Non-pigmented ciliary epithelial cell (primary cell): ENCODE results near the gene CYS1.
"Not testable (repeated sequence)": the region's sequence is repeated elsewhere in the genome, so short reads cannot be mapped to it uniquely, and the experiment has no call there.

Experiments used
- DNase-seq: peaks from one replicate; pipeline ENCODE4 v3.0.0-alpha.2; 2010; ENCODE audit warnings: low read depth

The CYS1 gene

DNA sequence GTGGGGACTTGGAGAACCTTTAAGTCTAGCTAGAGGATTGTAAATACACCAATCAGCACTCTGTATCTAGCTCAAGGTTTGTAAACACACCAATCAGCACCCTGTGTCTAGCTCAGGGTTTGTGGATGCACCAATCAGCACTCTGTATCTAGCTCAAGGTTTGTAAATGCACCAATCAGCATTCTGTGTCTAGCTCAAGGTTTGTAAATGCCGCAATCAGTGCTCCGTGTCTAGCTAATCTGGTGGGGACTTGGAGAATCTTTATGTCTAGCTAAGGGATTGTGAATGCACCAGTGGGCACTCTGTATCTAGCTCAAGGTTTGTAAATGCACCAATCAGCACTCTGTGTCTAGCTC is 11.7 kb upstream of the CYS1 start:
- DNase-seq = not testable (repeated sequence)

DNA sequence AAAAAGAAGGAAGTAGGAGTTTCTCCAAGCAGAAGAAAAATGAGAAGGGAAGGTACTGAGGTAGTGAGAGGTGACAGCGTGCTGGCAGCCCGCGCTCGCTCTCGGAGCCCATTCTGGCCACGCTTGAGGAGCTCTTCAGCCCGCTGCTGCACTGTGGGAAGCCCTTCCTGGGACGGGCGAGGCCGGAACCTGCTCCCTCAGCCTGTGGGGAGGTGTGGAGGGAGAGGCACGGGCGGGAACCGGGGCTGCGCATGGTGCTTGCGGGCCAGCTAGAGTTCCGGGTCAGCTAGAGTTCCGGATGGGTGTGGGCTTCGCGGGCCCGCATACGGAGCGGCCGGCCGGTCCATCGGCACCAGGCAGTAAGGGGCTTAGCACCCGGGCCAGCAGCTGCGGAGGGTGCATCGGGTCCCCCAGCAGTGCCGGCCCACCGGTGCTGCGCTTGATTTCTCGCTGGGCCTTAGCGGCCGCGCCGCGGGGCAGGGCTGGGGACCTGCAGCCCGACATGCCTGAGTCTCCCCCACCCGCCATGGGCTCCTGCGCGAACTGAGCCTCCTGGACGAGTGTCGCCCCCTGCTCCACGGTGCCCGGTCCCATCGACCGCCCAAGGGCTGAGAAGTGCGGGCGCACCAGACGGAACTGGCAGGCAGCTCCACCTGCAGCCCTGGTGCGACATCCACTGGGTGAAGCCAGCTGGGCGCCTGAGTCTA is 11.1 kb upstream of the CYS1 start:
- no peak for DNase-seq

DNA sequence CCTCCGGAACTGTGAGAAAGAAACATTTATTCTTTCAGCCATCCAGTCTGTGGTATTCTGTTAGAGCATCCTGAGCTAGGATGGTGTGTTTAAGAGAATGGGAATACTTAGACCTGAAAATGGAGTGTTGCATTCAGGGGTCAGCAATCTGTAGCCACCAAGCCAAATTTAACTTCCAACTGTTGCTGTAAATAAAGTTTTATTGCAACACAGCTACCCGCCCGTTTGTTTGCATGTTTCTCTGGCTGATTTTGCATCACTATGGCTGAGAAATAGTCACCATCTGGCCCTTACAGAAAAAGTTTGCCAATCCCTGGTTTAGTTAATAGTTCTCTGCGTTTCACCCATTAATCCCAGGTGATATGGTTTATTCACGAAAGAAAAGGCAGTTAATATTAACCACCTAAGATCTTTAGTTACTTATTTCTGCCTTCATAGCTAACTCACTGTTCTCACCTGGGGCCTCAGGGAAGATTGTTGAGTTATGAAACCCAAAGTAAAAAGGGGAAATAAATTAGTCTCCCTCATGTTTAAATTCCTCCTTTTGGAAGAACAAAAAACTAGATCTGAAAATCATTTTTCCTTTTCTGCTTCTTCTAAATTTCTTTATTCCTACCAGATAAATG is 9.5 kb upstream of the CYS1 start:
- DNase-seq = no peak

DNA sequence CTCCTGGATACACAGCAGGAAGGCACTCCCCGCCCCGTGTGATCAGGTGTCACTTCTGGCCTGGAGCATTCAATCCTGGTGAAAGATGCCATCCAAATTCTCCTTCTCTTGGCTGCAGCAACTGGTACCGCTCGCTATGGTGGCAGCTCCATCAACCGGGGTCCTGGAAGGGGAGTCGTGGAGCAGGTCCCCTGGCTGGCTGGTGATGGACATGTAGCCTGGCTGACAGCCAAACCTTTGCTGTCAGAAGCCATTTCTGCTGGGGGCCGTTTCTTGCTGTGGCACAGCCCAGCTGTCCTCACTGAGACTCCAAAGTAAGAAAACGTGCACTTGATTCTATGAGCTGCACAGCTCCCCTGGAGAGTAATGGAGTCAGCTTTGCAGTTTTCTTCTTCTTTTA is 7.1 kb upstream of the CYS1 start:
- DNase-seq = no peak

DNA sequence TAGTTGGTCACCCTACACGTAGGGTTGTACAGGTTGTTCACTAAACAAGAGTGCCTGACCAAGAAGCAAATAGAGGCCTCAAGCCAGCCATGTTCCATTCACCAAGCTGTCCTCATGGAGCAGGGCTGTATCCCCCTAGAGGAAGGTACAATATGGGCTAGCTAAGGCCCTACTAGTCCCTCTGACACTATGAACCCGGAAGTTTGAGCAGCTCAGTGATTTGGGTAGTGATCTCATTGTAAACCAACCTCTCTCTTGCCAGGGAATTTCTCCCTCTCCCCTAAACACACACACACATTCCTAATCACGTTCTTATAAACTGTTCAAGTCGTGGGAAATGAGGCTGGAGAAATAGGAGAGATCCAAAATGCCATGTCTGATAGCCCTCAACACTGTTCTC is 6.7 kb upstream of the CYS1 start:
- DNase-seq = no peak

DNA sequence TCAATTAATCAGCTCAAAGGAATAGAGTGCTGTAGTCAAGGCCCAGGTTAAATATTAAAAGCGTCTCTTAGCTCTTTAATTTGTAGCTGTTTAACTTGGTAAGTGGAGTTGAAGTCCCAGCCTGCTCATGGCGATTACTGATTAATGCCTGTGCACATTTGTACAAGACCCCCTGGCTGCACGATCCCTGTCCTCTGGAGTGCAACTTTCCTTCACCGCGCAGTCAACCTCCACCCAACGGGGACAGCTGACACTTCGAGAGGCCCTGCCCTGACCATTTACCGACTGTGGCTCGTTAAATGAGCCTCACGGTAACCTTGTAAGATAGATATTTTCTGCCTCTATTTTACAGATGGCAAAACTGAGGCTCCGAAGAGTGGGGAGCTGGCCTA is 5.5 kb upstream of the CYS1 start:
- no peak for DNase-seq

DNA sequence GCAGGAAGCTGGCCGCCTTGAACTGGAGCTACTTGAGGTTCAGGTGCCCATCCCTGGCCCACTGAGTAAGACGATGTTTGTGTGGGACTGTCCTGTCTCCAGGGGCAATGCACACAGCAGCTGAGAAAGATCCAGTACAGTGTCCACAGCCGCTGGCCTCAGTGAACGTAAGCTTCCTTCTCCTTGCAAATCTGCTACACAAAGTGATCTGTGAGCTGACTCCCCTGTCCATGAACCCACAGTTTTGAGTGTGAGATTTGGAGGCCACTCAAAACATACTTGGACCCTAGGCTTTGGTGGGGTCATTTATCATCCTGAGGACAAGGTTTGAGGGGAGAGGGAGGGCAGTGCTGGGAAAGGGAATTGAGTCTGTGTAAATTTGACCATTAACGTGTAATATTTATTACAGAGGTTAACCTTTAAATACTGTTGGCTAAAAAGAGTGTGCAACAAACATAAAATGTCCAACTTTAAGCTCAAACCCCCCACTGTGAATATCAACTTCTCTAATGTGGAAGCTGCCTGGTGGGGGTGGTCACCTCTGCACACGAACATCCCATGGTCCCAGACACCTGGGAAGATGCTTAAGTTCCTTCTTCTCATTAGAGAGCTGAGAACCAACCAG is 4.9 kb upstream of the CYS1 start:
- no peak for DNase-seq

DNA sequence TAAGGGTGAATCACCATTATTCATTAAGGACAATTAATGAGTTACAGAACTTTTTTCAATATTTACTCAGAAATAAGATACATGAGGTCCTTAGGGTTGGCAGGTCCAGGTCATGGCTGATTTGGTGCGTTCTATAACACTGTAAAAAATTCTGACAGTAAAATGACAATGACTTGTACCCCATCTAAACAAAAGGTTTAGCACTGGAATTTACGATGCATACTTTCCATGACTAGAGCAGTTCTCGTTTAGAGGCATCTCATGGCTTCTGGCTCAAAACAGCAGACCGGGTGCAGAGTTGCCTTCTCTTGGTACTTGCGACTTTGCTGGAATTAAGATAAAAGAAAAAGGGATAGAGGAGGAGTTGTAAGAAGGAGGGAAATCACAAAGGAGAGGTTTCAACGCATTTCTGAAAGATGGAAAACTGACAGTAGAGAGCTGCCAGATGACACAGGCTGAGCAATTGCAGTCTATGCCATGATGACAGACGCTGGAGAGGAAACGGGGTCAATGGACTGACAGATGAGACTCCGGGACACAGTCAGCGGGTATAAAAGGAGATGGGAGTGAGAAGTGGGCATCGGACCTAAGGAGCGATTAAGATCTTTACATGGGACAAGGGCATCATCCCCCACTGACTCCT is 4.1 kb upstream of the CYS1 start:
- DNase-seq = no peak

DNA sequence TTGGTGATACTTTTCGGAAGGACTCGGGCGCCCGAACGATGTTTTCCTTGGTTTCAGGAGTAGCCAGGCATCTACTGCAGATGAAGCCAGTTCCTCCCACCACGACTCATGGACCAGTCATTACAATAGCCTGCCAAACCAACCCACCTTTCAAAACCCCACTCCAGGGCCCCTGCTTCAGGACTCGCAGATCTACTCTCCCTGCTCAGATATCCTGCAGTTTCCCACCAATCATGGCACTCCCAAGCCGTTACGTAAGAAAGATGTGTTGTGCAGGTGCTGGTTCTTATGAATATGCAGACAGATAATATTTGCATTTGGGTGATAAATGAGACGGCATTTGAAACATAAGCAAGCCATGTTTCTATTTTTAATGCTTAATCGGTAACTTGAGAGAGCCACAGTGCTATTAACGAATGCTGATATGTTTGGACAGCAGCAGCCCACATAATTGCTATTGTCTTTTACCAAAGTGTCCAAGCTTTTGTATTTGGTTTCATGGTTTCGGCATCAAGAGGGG is 3.5 kb upstream of the CYS1 start:
- no peak for DNase-seq

DNA sequence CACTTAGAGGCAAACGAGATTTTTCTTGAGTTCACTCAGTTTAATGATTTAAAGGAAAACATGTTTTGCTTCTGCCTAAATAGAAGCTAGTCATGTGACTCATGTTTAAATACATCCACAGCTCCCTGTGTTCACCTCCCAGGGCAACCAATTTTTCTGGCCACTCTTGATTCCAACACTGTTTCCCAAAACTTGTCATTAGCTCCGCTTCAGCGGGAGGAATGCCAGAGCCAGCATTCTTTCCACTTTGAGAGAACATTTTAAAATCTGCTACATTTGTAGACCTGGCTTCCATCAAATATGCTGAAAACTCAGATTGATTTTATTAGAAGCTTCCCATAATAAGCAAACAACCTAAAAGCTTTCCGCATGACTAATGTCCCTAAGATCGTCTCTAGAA is 2.8 kb upstream of the CYS1 start:
- no peak for DNase-seq

DNA sequence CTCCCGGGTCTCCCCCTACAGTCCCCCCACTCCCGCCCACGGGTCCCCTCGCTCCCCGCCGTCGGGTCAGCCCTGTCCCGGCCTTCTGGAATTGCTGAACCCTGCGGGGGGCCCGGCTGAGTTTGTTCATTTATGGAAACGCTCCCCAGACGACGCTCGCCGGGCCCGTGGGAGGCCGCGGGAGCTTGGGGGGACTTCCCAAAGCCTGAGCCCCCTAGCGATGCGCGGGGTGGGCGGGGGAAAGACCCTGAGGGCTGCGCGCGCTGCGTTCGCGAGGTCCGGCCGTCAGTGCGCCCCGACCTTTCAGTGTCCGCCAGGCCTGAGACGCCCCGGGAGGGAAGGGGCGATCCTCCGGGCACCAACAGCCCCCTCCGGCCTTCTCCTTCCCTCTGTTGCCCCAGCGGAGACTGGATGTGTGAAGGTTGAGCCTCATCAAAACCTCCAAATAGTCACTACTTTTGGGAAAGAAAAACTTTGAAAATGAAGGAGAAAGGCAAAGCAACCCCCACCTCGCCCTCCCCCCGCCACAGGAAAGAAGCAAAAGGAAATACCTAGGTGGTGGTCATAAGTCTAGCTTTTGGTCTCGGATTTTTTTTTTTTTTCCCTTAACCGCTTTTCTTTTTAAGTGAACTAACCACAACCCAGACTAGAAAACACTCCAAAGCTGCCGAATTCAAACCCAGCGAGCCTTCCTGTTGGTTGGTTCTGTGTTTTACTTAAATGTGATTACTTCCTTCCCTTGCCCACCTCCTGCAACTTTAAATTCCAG is 509 bp upstream of the CYS1 start:
- no peak for DNase-seq

DNA sequence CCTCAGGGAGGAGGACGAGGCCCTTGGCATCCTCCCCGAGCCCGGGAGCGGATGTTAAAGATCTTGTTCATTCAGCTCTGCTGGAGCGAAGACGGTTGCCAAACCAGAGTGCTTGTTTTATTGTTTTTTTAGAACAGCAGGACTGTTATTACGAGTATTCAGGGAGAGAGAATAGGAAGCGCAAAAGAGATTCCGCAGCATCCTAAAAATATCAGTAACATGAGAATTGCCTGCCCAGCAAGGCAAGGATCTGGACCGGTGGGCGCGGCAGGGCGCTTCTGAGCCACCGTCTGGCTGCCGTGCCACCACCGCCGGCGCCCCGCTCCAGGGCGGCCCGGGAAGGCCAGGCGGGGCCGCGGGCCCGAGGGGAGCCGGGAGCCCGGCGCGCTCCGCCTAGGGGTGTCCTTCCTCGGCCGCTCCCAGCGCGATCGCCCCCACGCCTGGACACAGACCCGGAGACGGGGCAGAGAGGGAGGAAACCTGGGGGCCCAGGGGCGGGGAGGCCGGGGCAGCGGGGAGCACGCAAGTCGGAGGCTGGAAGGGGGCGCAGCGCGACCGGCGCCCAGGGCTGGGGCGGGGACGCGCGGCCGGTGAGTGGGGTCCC is 843 bp downstream of the CYS1 start:
- no peak for DNase-seq

DNA sequence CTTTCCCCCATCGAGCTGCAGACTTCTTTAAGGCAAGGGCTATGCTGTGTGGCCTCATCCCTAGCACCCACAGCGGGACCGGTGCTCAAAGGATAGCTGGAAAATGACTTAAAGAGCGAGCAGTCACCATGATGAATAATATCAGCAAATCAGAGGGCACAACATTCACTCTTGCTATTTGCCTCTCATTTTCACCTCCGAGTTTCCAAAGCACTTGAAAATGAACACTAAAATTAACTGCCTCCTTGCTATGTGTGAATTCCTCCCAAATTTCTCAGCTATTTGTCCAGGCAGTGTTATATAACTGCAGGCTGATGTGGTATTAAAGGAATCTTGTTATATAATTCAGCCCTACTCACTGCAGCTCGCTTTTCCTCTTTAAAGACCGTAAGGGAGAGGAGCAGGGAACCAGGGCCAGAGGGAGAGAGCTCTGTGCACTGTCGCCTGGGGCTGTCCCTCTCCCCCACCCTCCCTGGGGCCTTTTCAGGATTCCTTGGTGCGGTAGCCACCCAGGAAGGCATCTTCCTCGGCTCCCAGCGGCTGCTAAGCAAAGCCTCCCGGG is 1.4 kb downstream of the CYS1 start:
- no peak for DNase-seq

DNA sequence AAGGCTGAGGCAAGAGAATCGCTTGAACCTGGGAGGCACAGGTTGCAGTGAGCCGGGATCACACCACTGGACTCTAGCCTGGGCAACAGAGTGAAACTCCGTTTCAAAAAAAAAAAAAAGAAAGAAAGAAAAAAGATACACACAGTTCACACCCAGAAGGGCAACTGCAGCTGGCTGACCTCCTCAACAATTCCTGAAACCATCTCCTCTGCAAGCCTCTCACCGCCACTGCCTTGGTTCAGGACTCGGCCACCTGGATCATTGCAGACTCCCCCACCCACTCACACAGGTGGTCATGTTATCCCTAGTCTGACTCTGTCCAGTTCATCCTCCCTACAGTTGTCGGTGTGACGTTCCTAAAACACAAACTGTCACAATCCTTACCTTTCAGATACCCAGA is 2.2 kb downstream of the CYS1 start:
- no peak for DNase-seq

DNA sequence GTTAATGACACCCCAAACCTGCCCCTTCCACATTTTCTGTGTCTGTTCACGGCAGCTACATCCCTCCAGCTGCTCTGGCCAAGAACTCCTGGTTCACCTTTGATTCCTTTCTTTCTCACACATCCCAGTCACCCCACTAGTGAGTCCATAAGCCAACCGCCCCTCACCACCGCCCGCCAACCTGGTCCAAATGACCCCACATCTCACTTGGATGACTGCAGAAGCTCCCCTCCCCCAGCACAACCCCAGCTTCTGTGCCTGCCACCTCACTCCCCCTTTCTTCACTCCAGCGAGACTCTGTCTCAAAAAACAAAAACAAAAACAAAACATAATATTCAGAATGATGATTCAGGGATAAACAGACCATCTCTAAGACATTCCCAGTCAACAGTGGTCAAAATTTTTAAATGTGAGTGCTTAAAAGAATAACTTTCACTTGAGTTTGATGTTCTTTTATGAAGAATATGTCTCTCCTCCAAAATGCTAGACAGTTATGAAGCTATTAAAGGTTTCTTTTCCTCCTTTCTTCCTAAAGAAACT is 3.2 kb downstream of the CYS1 start:
- DNase-seq = no peak

DNA sequence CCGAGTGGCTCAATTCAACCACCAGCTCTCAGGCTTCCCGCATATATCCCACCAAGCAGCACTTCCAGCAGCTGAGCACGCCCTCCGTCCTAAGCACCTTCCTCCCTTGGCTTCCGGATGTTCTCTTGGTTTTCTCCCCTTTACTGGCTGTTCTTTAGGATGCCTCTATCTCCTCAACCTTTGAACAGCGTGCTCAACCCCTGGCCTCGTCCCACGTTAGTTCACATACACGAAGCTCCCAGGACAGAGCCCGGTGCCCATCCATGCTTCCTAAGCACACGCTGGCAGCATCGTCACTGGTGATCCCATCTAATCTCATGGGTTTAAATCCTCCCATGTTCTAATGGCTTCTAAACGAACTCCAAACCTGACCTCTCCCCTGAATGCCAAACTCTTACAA is 3.7 kb downstream of the CYS1 start:
- DNase-seq = no peak

DNA sequence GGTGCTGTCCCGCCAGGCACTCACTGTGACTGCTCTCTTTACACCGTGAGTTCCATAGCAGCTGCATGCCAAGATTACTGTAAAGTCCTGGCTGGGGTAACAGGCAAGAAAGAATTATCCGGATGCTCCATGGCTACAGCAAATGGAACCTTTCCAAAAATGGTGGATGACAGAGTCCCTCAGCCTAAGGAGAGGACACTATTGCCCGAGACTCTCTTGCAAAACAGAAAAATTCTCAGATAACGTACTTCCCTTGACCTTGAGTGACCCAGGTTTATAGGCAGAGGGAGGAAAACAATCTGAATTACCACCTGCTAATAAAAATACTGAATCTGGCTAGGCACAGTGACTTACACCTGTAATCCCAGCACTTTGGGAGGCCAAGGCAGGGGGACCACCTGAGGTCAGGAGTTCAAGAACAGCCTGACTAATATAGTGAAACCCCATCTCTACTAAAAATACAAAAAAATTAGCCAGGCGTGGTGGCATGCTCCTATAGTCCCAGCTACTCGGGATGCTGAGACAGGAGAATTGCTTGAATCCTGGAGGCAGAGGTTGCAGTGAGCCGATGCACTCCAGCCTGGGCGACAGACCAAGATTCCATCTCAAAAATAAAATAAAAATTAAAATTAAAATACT is 4.5 kb downstream of the CYS1 start:
- no peak for DNase-seq

DNA sequence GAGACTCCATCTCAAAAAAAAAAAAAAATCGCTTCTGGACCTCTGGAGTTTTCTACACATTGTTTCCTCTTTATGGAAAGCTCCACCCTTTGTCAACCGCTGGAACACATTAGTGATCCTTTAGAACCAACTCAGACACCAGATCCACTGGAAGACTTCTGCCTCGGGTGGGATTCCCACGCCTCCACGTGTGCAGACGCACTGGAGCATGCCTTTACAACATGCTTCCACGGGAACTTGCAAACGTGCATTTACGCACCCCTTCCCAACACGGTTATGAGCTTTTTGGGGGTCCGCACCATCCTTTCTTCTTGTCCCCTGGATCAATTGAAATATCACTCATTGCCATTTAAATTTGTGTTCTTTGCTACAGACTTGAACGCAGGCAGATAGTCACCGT is 5.1 kb downstream of the CYS1 start:
- no peak for DNase-seq

DNA sequence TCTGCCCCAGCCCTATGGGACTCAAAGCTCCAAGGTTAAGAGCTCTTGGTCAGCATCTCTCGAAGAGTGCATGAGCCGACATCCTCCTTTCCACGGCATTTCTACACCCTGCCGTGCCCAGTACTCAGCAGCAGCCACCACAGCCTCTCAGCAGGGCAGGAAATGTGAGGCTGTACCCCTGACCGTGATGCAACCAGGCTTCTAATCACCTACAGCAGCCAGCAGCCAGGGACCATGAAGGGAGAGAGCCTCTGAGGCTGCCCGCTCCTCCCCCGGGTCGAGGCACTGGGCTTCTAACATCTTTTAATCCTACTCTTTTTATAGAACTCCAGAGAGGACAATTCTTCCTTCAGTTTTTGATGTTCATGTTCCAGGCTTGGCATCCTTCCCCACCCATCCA is 6.5 kb downstream of the CYS1 start:
- DNase-seq = no peak

DNA sequence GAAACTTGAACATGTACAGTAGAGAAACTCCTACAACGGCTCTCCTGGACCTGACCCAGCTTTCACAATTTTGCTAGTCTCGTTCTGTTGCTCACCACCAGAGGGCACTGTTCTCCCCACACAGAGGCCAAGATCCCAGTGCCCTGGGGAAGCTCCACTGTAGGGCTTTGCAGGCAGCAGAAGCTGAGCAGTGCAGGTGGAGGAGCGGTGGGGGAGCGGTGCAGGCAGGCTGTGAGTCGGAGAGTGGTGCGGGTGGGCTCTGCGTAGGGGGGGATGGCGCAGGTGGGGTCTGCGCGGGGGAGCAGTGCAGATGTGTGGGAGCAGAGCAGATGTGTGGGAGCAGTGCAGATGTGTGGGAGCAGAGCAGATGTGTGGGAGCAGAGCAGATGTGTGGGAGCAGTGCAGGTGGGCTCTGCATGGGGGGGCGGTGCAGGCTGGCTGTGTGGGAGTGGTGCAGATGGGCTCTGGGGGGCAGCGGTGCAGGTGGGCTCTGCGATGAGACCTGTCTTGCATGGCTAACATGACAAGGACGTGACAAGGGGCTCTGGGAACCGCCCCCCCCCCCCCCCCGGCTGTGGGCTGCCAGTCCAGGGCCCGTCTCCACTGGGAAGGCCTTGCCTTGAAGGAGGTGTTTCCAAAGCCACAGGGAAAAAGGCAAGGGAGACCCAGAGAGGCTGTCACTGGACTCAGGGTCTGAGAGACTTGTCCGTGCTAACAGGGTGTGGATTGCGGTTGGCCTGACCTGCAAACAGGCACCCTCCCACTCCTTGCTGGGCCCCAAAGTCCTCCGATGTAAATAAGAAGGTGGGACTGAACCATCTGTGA is 7.3 kb downstream of the CYS1 start:
- DNase-seq = peak; percentile 49
